GM18505 (cell line): ENCODE data around the gene SH3GL3.

Experiments
- ATAC-seq: cut with Tn5 transposase; IDR thresholded peaks from one replicate; pipeline ENCODE4 v1.9.1; 2021; ENCODE audit not compliant: unreplicated experiment
- POLR2A ChIP-seq: IDR thresholded peaks from 4 replicates; pipeline ENCODE4 v1.6.1; 2011; ENCODE audit warnings: borderline replicate concordance; ENCODE audit not compliant: insufficient read depth, insufficient read length; ENCODE audit errors: extremely low read depth

Gene SH3GL3

DNA sequence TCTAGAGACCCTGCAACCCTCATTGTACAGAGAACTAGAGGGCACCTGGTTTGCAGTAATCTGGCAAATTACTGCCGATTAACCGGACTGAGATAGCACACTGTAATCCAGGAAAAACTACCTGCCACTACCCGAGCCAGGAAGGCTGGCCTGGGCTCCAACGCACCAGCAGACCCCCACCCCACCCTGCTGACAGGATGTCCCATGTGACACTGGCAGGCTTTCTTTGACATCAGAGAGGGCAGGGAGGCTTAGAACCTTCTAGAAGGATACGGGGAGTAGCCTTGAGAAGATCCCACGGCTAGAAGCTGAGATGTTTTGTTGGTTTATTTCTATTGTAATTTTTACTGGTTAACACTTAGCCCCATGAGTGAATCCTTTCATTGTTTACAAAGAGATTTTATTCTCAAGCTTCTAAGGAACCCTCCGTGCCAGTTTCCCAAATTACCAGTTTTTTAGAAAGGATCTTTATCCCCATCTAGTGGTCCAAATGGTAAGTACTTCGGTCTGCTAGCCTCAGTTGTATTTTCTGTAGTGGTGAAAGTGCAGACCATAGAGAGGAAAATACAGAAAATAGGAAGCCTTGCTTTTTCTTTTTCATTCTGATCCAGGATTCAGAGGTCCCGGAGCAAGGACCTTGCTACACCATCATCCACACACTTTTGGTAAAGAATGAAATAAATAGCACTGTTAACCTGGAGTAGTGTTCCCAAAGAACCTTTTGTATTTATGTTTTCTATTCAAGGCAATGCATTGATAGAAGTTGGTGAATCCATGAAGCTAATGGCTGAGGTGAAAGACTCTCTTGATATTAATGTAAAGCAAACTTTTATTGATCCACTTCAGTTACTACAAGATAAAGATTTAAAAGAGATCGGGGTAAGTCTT lies 124.9 kb downstream of the SH3GL3 start:
- no peak for ATAC-seq
- no peak for TF ChIP-seq POLR2A

DNA sequence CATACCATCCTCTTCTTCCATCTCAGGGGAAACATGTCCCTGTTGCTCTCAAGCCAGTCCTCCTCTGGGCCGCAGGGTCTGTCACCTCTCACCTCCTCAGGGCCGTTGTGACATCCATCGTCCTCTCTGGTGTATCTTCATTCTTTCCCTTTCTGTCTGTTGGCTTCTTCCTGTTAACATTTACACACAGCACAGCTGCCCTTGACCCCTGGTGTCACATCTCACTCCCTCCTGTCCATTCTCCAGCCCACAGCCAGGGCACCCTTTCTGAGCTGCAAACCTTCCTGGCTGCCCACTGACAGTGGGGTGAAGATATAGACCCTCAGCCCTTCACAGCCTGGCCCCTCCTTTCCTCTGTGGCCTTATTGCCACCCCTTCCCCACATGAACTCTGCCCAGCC lies 127.2 kb downstream of the SH3GL3 start:
- no peak for TF ChIP-seq POLR2A
- no peak for ATAC-seq

DNA sequence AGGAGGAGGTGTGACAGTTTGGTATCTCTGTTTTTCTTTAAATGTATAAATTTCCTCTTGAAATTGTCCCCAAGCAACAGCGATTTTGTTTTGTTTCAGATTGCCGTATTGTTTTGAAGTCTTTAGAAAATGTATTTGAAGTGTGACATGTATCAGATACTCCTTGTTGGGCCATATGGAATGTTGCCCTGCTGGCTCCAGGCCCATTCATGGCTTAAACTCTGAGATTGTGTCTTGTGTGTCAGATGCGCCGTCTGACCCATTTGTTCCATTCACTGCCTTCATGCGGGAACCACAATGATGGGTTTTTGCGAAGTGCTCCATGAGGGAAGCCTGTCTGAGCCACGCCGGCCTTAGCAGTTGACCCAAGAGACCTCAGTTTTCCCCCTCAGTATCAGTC lies 131.6 kb downstream of the SH3GL3 start:
- no peak for ATAC-seq
- TF ChIP-seq POLR2A, result no peak

DNA sequence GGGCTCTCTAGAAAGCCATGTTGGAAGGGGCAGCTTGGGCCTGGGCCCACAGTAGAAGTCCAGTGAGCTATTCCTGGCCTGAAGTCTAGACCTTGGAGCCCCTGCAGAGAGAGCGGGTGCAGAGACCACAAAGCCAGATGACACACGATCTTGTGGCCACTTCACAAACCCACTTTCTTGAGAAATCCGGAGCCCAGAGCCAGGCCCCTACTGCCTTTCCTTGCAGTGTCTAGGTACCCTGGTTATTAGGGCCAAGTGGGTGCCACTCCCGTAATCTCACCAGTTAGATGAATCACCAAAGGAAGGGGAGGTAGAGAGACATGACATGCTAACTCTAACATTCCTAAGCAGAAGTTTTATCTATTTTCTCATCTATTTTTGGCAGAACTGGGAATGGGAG lies 134.2 kb downstream of the SH3GL3 start:
- no peak for TF ChIP-seq POLR2A
- ATAC-seq, result no peak

DNA sequence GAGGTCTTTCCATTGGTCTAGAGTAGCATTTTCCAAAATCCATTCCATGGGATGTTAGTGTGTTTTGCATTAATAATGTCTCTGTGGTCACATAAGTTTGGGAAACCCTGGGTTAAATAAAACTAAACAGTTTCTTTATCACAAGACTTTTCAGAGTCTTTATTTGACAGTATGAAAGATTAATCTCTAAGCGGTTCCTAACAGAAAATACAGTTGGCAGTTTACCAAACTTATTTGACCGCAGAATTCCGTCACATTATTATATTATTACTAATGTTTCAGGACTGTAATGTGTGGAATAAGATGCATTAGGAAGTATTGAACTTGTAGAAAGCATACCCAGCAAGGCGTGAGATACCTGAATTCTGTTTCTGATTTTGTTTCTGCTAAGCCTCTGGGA lies 135.2 kb downstream of the SH3GL3 start:
- no peak for ATAC-seq
- TF ChIP-seq POLR2A, result no peak

DNA sequence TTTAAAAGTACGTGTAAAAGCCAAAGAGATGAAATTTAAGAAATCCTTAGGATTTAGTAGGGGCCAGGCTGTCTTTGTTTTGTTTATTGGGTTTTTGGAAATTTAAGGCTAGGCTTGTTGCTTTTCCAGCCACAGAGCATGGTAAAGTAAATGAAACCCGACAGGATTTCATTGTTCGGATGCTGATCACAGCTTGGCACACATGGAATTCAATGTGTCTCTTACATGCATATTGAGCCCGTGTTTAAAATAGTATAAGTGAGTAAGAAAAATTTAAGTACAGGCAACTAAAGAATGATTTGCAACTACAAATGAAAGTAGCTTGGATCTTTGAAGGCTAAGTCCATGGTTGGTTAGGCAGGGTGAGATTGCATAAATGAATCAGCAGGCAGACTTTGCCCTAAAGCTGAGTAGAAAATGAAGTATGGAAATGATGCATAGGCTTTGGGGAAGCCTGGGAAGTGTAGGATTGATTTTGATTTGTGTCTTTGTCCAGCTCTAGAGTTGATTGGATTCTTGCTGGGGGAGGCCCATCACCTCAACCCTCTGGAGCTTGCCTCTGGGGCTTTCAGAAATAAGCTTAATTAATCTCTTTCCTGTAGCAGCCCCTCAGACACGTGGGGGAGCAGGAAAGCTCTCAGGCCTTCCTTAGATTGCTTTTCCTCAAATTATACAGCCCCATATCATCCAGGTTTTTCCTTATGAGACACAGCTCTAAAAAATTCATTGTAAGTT lies 138.6 kb downstream of the SH3GL3 start:
- ATAC-seq, result no peak
- TF ChIP-seq POLR2A, result no peak

DNA sequence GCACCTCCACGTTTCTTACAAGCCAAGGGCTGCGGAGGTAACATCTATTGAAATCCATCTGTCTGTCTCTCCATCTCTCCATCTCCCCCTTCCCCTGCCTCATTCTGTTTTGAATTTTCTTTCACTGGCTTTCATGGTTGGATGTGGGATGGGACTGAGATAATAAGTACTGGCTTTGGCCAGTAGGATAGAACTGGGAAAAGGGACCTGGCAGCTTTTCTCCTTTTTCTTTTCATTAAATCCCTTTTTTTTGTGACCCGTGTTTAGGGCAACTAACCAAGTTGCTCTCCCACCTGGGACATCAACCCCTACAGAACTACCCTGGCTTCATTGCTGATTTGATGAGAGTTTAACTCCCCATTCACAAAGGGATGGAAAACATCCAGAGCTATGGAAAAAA lies 139.9 kb downstream of the SH3GL3 start:
- ATAC-seq, result no peak
- TF ChIP-seq POLR2A, result no peak

DNA sequence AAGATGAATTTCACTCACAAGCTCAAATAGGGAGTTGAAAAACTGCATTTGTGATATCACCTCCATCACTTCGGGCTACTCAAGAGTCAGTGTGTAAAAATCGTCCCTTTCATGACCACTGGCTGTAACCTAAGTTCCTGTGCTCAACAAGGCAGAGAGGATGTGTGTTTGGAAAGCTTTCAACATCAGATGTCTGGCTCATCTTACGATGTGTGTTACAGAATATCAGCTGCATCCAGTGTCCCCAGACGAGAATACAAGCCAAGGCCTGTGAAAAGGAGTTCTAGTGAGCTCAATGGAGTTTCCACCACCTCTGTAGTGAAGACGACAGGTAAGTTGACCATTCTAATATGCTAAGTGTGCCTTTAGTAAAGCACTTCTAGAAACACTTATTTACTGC lies 141.3 kb downstream of the SH3GL3 start:
- TF ChIP-seq POLR2A, result no peak
- no peak for ATAC-seq

DNA sequence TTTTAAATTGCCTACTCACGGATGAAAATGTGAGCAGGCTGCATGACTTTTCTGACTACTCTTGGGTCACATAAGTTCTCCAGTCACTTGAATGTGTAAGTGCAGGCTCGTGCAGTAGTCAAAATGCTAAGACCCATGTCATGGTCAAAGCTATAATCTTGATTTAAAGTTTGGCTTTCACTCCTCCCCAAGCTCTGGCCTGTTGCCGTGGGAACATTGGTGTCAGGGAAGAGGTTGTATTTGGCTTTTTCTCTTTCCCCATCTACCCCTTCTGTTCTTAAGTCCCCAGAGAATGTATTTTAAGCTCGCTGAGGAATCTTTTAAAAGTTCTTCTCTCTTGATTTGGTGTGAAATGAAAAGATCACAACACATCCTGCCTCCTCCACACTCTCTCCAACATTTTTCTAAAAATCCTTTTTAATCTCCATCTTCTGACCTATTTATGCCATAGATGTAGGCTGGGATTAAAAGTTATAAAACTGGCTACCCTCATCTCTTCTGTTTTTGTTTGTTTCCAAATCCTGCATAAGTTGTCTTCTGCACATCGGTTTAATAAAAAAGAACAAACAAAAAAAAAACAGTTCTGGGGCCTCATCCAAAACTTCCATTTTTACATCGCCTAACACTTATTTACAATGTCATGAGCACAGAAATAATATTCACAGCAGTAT lies 145.4 kb downstream of the SH3GL3 start:
- ATAC-seq, result no peak
- TF ChIP-seq POLR2A, result no peak

DNA sequence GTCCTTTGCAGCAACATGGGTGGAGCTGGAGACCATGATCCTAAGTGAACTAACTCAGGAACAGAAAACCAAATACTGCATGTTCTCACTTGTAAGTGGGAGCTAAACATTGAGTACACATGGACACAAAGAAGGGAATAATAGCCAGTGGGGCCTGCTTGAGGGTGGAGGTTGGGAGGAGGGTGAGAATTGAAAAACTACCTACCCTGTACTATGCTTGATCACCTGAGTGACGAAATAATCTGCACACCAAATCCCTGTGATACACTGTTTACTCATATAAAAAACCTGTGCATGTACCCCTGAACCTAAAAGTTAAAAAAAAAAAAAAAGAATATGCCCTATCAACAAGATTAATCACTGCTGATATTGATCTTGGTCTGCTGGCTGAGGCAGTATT lies 148.1 kb downstream of the SH3GL3 start:
- no peak for ATAC-seq
- TF ChIP-seq POLR2A, result no peak

DNA sequence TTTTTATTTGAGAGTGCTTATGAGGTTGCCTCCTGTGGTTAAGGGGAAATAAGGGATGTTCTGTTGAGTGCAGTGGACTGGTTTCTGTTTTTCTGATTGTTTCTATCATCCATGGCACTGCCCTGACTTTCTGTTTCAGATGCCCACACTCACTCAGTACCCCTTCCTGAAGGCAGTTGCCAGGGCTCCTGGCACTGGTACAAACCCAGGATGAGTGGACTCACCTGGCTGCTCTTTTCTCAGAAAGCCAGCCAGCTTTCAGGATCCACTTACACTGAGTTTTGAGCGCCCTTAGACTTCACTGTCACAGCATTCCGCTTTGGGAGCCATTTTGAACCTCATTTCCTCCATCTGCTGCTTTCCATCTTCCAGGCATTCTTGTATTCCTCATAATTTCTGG lies 150.9 kb downstream of the SH3GL3 start:
- TF ChIP-seq POLR2A, result no peak
- ATAC-seq, result no peak

DNA sequence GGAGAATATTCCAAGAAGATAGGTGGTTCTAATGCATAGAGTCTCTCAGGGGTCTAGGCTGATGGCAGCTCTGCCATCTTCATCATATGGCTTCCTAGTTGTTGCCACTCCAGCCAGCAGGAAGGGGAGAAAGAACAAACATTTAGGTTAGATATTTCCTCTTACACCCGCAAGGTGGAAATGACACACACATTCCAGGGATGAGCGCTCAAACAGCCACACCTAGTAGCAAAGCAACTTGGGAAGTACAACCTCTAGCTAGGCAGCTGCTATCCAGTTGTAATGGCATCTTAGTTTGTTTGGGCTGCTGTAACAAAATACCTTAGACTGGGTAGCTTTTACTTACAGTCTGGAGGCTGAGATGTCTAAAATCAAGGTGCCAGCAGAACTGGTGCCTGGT lies 154.9 kb downstream of the SH3GL3 start:
- no peak for TF ChIP-seq POLR2A
- no peak for ATAC-seq

DNA sequence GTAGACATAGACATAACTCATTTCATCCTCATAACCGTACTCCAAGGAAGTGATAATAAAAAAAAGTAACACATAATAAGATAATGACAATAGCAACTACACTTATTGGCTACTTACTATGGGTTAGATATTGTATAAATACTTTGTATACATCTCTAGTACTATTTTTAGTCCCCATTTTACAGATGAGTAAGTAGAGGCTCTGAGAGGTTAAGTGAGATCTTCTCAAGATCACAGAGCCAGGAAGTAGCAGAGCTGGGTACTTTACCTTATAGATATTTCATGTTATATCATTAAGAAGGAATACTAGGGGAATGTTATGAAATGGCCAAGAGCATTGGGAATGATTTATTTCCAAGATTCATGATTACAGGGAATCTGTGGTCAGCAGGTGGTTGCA lies 157.4 kb downstream of the SH3GL3 start:
- no peak for ATAC-seq
- no peak for TF ChIP-seq POLR2A
